HCT116 (cell line): Measurements from ENCODE around the gene SLC18B1. TPM values are rescaled to one million over a fixed set of nuclear protein-coding genes. Genes with fewer than 3 reads are reported as not detected.

ENCODE experiments used
- ATAC-seq: fragments of 200-7000 bp; cut with Tn5 transposase; 2 replicates; pipeline ENCODE4 v1.9.1; 2020; ENCODE audit warnings: mild to moderate bottlenecking, moderate library complexity
- BruUV-seq: library from RNA; stranded (reverse); fragments of 400-500 nt; replicated peaks from 2 replicates; lab custom pipeline; 2021; lab: Mats Ljungman, UMichigan
- CTCF ChIA-PET: fragments of 300-600 bp; sonication (Branson Sonifier 250); formaldehyde crosslinking; loops from one replicate; lab custom pipeline; 2021; ENCODE audit warnings: antibody characterized with exemption; lab: Charles Lee
- POLR2A ChIA-PET: fragments of 300-600, 350-600 bp; sonication (Branson Sonifier 250); formaldehyde crosslinking; loops from one replicate; lab custom pipeline; 2021; ENCODE audit warnings: antibody characterized with exemption; lab: Charles Lee
- RAD21 ChIA-PET, 2 experiments: fragments of 300-600 bp; sonication (Branson Sonifier 250); formaldehyde crosslinking; loops; one replicate each; lab custom pipeline; 2023; ENCODE audit warnings: low total read pairs in 2 of 2; ENCODE audit not compliant: uncharacterized antibody in 2 of 2, unreplicated experiment in 2 of 2, low non-redundant PET in 1 of 2; lab: Charles Lee
- DNase-seq: peaks from one replicate; pipeline ENCODE4 v3.0.0-alpha.2; 2010; ENCODE audit warnings: low read depth, low spot score
- H2AFZ ChIP-seq: fragments of 200-600 bp; shearing (Covaris generic), sonication (generic); 2 replicates; pipeline ENCODE4 v1.6.1; 2017; ENCODE audit warnings: low read depth, mixed run types, mixed read lengths, antibody characterized with exemption, low read length; ENCODE audit not compliant: poor library complexity, severe bottlenecking
- H3K27ac ChIP-seq: 2 replicates; pipeline ENCODE4 v1.5.1; 2012; ENCODE audit warnings: low read depth, low read length
- H3K27me3 ChIP-seq: fragments of 200-600 bp; sonication (generic); 2 replicates; pipeline ENCODE4 v1.6.1; 2016; ENCODE audit warnings: mixed run types, low read length, mixed read lengths; ENCODE audit not compliant: insufficient read depth
- H3K36me3 ChIP-seq, 2 experiments: fragments of 200-500 bp in 1 of 2; fragments of 200-600 bp in 1 of 2; sonication (Bioruptor generic) in 1 of 2; sonication (generic) in 1 of 2; 2 replicates each; pipeline versions ENCODE4 v1.5.1 to v1.6.1; 2014 to 2016; ENCODE audit warnings: low read length in 2 of 2, inconsistent platforms in 1 of 2, mixed read lengths in 1 of 2, mixed run types in 1 of 2; ENCODE audit not compliant: insufficient read depth in 2 of 2, control insufficient read depth in 1 of 2
- H3K4me1 ChIP-seq, 2 experiments: fragments of 200-600 bp in 1 of 2; sonication (generic) in 1 of 2; 2 replicates each; pipeline versions ENCODE4 v1.5.1 to v1.6.1; 2012 to 2017; ENCODE audit warnings: low read length in 2 of 2, inconsistent platforms in 1 of 2, mild to moderate bottlenecking in 1 of 2, mixed read lengths in 1 of 2, mixed run types in 1 of 2, moderate library complexity in 1 of 2; ENCODE audit not compliant: insufficient read depth in 2 of 2, control insufficient read depth in 1 of 2
- H3K4me2 ChIP-seq: fragments of 200-600 bp; sonication (generic); 2 replicates; pipeline ENCODE4 v1.6.1; 2017; ENCODE audit warnings: mixed run types, low read length, mixed read lengths
- H3K4me3 ChIP-seq, 2 experiments: fragments of 200-600 bp in 1 of 2; sonication (generic) in 1 of 2; replicated peaks in 1 of 2; 2 replicates each; pipeline ENCODE4 v1.5.1; 2011 to 2016; ENCODE audit warnings: low read length in 2 of 2, control low read depth in 1 of 2, low read depth in 1 of 2, mild to moderate bottlenecking in 1 of 2, mixed read lengths in 1 of 2, mixed run types in 1 of 2
- H3K79me2 ChIP-seq: fragments of 200-600 bp; sonication (generic); 2 replicates; pipeline ENCODE4 v1.6.1; 2017; ENCODE audit warnings: mild to moderate bottlenecking, mixed run types, low read length, moderate library complexity, mixed read lengths; ENCODE audit not compliant: insufficient read depth
- H3K9ac ChIP-seq: fragments of 200-600 bp; sonication (generic); 2 replicates; pipeline ENCODE4 v1.6.1; 2016; ENCODE audit warnings: low read length, mixed read lengths
- H3K9me2 ChIP-seq: fragments of 200-600 bp; sonication (generic), shearing (Covaris generic); 2 replicates; pipeline ENCODE4 v1.6.1; 2017; ENCODE audit warnings: mixed run types, mild to moderate bottlenecking, moderate library complexity; ENCODE audit not compliant: insufficient read depth
- H3K9me3 ChIP-seq, 2 experiments: fragments of 200-500 bp in 1 of 2; fragments of 200-600 bp in 1 of 2; sonication (Bioruptor generic) in 1 of 2; sonication (generic) in 1 of 2; 2 replicates each; pipeline ENCODE4 v1.6.1; 2014 to 2017; ENCODE audit warnings: low read length in 2 of 2, mixed read lengths in 2 of 2, inconsistent platforms in 1 of 2, low read depth in 1 of 2, mild to moderate bottlenecking in 1 of 2, mixed run types in 1 of 2, moderate library complexity in 1 of 2; ENCODE audit not compliant: control insufficient read depth in 1 of 2, insufficient read depth in 1 of 2
- H4K20me1 ChIP-seq: fragments of 200-600 bp; sonication (generic), shearing (Covaris generic); 2 replicates; pipeline ENCODE4 v1.6.1; 2017; ENCODE audit warnings: mixed run types, mild to moderate bottlenecking, moderate library complexity; ENCODE audit not compliant: insufficient read depth
- CBX3 ChIP-seq: IDR thresholded peaks from 2 replicates; pipeline ENCODE4 v1.6.1; 2012; ENCODE audit warnings: low read depth
- EGR1 ChIP-seq: IDR thresholded peaks from 2 replicates; pipeline ENCODE4 v1.6.1; 2012; ENCODE audit warnings: low read depth
- ELF1 ChIP-seq: IDR thresholded peaks from 2 replicates; pipeline ENCODE4 v1.6.1; 2012; ENCODE audit warnings: low read depth, borderline replicate concordance
- EZH2 ChIP-seq: fragments of 200-600 bp; sonication (generic); IDR thresholded peaks from 2 replicates; pipeline ENCODE4 v1.6.1; 2017; ENCODE audit warnings: antibody characterized with exemption, mixed run types
- EZH2phosphoT487 ChIP-seq: fragments of 200-600 bp; IDR thresholded peaks from 2 replicates; pipeline ENCODE4 v1.6.1; 2018; ENCODE audit warnings: antibody characterized with exemption, borderline replicate concordance
- JUND ChIP-seq: IDR thresholded peaks from 2 replicates; pipeline ENCODE4 v1.6.1; 2012
- MAX ChIP-seq: IDR thresholded peaks from 2 replicates; pipeline ENCODE4 v1.6.1; 2012
- POLR2A ChIP-seq: IDR thresholded peaks from 2 replicates; pipeline ENCODE4 v1.7.0; 2011; ENCODE audit warnings: borderline replicate concordance; ENCODE audit not compliant: insufficient read depth, insufficient read length; ENCODE audit errors: extremely low read depth
- RAD21 ChIP-seq: IDR thresholded peaks from 2 replicates; pipeline ENCODE4 v1.6.1; 2012; ENCODE audit warnings: low read depth, mild to moderate bottlenecking
- REST ChIP-seq: IDR thresholded peaks from 2 replicates; pipeline ENCODE4 v1.6.1; 2012; ENCODE audit warnings: low read depth
- SIN3A ChIP-seq: IDR thresholded peaks from 2 replicates; pipeline ENCODE4 v1.6.1; 2012; ENCODE audit warnings: low read depth
- SP1 ChIP-seq: IDR thresholded peaks from 2 replicates; pipeline ENCODE4 v1.6.1; 2012; ENCODE audit warnings: low read depth
- SRF ChIP-seq: IDR thresholded peaks from 2 replicates; pipeline ENCODE4 v1.6.1; 2012; ENCODE audit warnings: low read depth
- TCF7L2 ChIP-seq: IDR thresholded peaks from 2 replicates; pipeline ENCODE4 v1.7.0; 2011; ENCODE audit warnings: borderline replicate concordance, inconsistent platforms; ENCODE audit not compliant: insufficient read depth, insufficient read length; ENCODE audit errors: extremely low read depth
- YY1 ChIP-seq: IDR thresholded peaks from 2 replicates; pipeline ENCODE4 v1.6.1; 2011; ENCODE audit warnings: low read length, low read depth, moderate library complexity, mild to moderate bottlenecking; ENCODE audit not compliant: insufficient replicate concordance; ENCODE audit errors: extremely low read depth
- ZBTB33 ChIP-seq: IDR thresholded peaks from 2 replicates; pipeline ENCODE4 v1.6.1; 2011; ENCODE audit warnings: mild to moderate bottlenecking, low read length, moderate library complexity; ENCODE audit not compliant: insufficient replicate concordance; ENCODE audit errors: extremely low read depth
- ZFX ChIP-seq: fragments of 450-650 bp; IDR thresholded peaks from 2 replicates; pipeline ENCODE4 v1.6.1; 2017
- intact Hi-C: fragments of 100-400 bp; cut with micrococcal nuclease; formaldehyde crosslinking; loops from 2 replicates; pipeline ENCODE4 v1.10.0; 2022
- total RNA-seq: library from RNA; stranded (reverse); gene quantifications from one replicate; pipeline ENCODE4 v1.2.1, GENCODE V29; 2021; ENCODE audit not compliant: unreplicated experiment

Gene SLC18B1
- total RNA-seq, 1 experiment from 2014 or later: 18.1 TPM

- Histone ChIP-seq H3K9me3 (no peaks in the 10 kb centered on the region), H3K27me3 (no peaks in the 10 kb centered on the region), H3K4me3 (no peak overlapping the region), H3K27ac (no peak overlapping the region), H3K9ac (no peak overlapping the region), H4K20me1 (no peaks in the 10 kb centered on the region), H3K9me2 (no peaks in the 10 kb centered on the region), H3K79me2 (no peaks in the 10 kb centered on the region), H3K36me3 (no peaks in the 10 kb centered on the region), H3K4me1 (no peaks in the 10 kb centered on the region), H2AFZ (no peak overlapping the region), H3K4me2 (no peak overlapping the region)
- ChIA-PET RAD21 (no interaction called here), POLR2A (no interaction called here), CTCF (no interaction called here)
- ATAC-seq (no peak), DNase-seq (no peak)
- TF ChIP-seq JUND: no peak
- TF ChIP-seq SRF: no peak
- no peak for TF ChIP-seq RAD21
- TF ChIP-seq YY1: no peak
- TF ChIP-seq TCF7L2: no peak
- TF ChIP-seq REST: no peak
- no peak for TF ChIP-seq POLR2A
- no peak for TF ChIP-seq SP1
- TF ChIP-seq CBX3: no peak
- TF ChIP-seq EGR1: no peak
- no peak for TF ChIP-seq ELF1
- TF ChIP-seq EZH2phosphoT487: no peak
- no peak for TF ChIP-seq ZFX
- no peak for TF ChIP-seq SIN3A
- no peak for TF ChIP-seq ZBTB33
- TF ChIP-seq MAX: no peak
- no peak for TF ChIP-seq EZH2
- BruUV-seq: no TSS peak
- intact Hi-C loops: no loop called here
Observed at GRCh38 chr6:132752255-132752654, 46.2 kb downstream of the SLC18B1 start.
